H9 (cell line): Measurements from ENCODE around the gene VPS45. TPM values are rescaled to one million over a fixed set of nuclear protein-coding genes. Genes with fewer than 3 reads are reported as not detected.
A peak's percentile ranks its signal among the peaks of the same experiment; 100 is the strongest.
"Not testable (repeated sequence)": the region's sequence is repeated elsewhere in the genome, so short reads cannot be mapped to it uniquely, and the experiment has no call there.

ENCODE experiments used
- DNase-seq: peaks from one replicate; pipeline ENCODE4 v3.0.0-alpha.2; 2017
- H2AFZ ChIP-seq: one replicate; pipeline ENCODE4 v1.6.1; 2013; ENCODE audit warnings: mild to moderate bottlenecking, low read length, control low read depth, moderate library complexity
- H2AK5ac ChIP-seq: 2 replicates; pipeline ENCODE4 v1.6.1; 2013; ENCODE audit warnings: low read length, control low read depth, mixed read lengths; ENCODE audit not compliant: insufficient read length
- H2BK120ac ChIP-seq: one replicate; pipeline ENCODE4 v1.6.1; 2013; ENCODE audit warnings: low read depth, mild to moderate bottlenecking, low read length, control low read depth, inconsistent platforms; ENCODE audit not compliant: poor library complexity, severe bottlenecking
- H2BK12ac ChIP-seq: 2 replicates; pipeline ENCODE4 v1.6.1; 2013; ENCODE audit warnings: low read length, control low read depth, mixed read lengths, low read depth; ENCODE audit not compliant: insufficient read length
- H2BK15ac ChIP-seq: 2 replicates; pipeline ENCODE4 v1.6.1; 2013; ENCODE audit warnings: low read depth, low read length, control low read depth
- H2BK20ac ChIP-seq: one replicate; pipeline ENCODE4 v1.6.1; 2013; ENCODE audit warnings: low read depth, mild to moderate bottlenecking, low read length, control low read depth, inconsistent platforms; ENCODE audit not compliant: poor library complexity, severe bottlenecking
- H2BK5ac ChIP-seq: 2 replicates; pipeline ENCODE4 v1.6.1; 2013; ENCODE audit warnings: low read length, control low read depth, mixed read lengths; ENCODE audit not compliant: insufficient read length
- H3K14ac ChIP-seq: 2 replicates; pipeline ENCODE4 v1.6.1; 2013; ENCODE audit warnings: low read length, control low read depth; ENCODE audit not compliant: insufficient read depth
- H3K18ac ChIP-seq: 2 replicates; pipeline ENCODE4 v1.6.1; 2013; ENCODE audit warnings: low read depth, mild to moderate bottlenecking, mixed read lengths, low read length, control low read depth; ENCODE audit not compliant: insufficient read length
- H3K23ac ChIP-seq: 2 replicates; pipeline ENCODE4 v1.6.1; 2013; ENCODE audit warnings: low read length, control low read depth, mixed read lengths, low read depth; ENCODE audit not compliant: insufficient read length
- H3K23me2 ChIP-seq: 2 replicates; pipeline ENCODE4 v1.6.1; 2013; ENCODE audit warnings: low read depth, mild to moderate bottlenecking, mixed read lengths, low read length, control low read depth; ENCODE audit not compliant: insufficient read length, poor library complexity, severe bottlenecking
- H3K27ac ChIP-seq: 2 replicates; pipeline ENCODE4 v1.5.1; 2013; ENCODE audit warnings: low read length, control low read depth, mixed read lengths, low read depth; ENCODE audit not compliant: insufficient read length
- H3K27me3 ChIP-seq: 2 replicates; pipeline ENCODE4 v1.6.1; 2013; ENCODE audit warnings: low read length, control low read depth, inconsistent platforms; ENCODE audit not compliant: insufficient read depth
- H3K4ac ChIP-seq: 2 replicates; pipeline ENCODE4 v1.6.1; 2013; ENCODE audit warnings: low read depth, mild to moderate bottlenecking, control low read depth, inconsistent platforms, low read length, moderate library complexity
- H3K4me1 ChIP-seq: 2 replicates; pipeline ENCODE4 v1.6.1; 2013; ENCODE audit warnings: low read length, control low read depth, inconsistent platforms; ENCODE audit not compliant: insufficient read depth
- H3K4me2 ChIP-seq: 2 replicates; pipeline ENCODE4 v1.6.1; 2013; ENCODE audit warnings: low read length, control low read depth, mixed read lengths; ENCODE audit not compliant: insufficient read length, insufficient read depth
- H3K56ac ChIP-seq: 2 replicates; pipeline ENCODE4 v1.6.1; 2013; ENCODE audit warnings: low read depth, mild to moderate bottlenecking, mixed read lengths, low read length, control low read depth; ENCODE audit not compliant: insufficient read length
- H3K79me1 ChIP-seq: 2 replicates; pipeline ENCODE4 v1.6.1; 2013; ENCODE audit warnings: low read depth, mild to moderate bottlenecking, moderate library complexity, low read length, control low read depth, inconsistent platforms; ENCODE audit not compliant: insufficient read depth, poor library complexity, severe bottlenecking
- H3K79me2 ChIP-seq: 2 replicates; pipeline ENCODE4 v1.6.1; 2013; ENCODE audit warnings: low read length, control low read depth, inconsistent platforms; ENCODE audit not compliant: insufficient read depth
- H3K9ac ChIP-seq: 2 replicates; pipeline ENCODE4 v1.6.1; 2013; ENCODE audit warnings: low read length, control low read depth, mixed read lengths; ENCODE audit not compliant: insufficient read length; ENCODE audit errors: extremely low read depth
- H3K9me3 ChIP-seq: one replicate; pipeline ENCODE4 v1.6.1; 2013; ENCODE audit warnings: low read depth, low read length, inconsistent platforms; ENCODE audit not compliant: control insufficient read depth
- H3T11ph ChIP-seq: one replicate; pipeline ENCODE4 v1.6.1; 2013; ENCODE audit warnings: mild to moderate bottlenecking, low read length, control low read depth, inconsistent platforms
- H4K20me1 ChIP-seq: one replicate; pipeline ENCODE4 v1.6.1; 2013; ENCODE audit not compliant: control insufficient read depth, insufficient read length, insufficient read depth
- H4K5ac ChIP-seq: 2 replicates; pipeline ENCODE4 v1.6.1; 2013; ENCODE audit warnings: low read depth, mild to moderate bottlenecking, mixed read lengths, low read length, control low read depth; ENCODE audit not compliant: insufficient read length
- H4K8ac ChIP-seq: replicated peaks from 2 replicates; pipeline ENCODE4 v1.6.1; 2013; ENCODE audit warnings: low read length, control low read depth, mixed read lengths, low read depth; ENCODE audit not compliant: insufficient read length
- H4K91ac ChIP-seq: 2 replicates; pipeline ENCODE4 v1.6.1; 2013; ENCODE audit warnings: low read depth, mild to moderate bottlenecking, moderate library complexity, mixed read lengths, low read length, control low read depth; ENCODE audit not compliant: insufficient read length
- H3K27ac Mint-ChIP-seq, 3 experiments: 2 replicates in 2 of 3; 3 replicates in 1 of 3; pipeline ENCODE4 v1.8.0; 2020 to 2021; ENCODE audit warnings: mixed read lengths in 3 of 3, mild to moderate bottlenecking in 1 of 3, moderate library complexity in 1 of 3
- H3K27me3 Mint-ChIP-seq: 2 replicates; pipeline ENCODE4 v1.8.0; 2021; ENCODE audit warnings: low read depth, mild to moderate bottlenecking, moderate library complexity, mixed read lengths
- H3K36me3 Mint-ChIP-seq, 3 experiments: 2 replicates in 2 of 3; 3 replicates in 1 of 3; pipeline ENCODE4 v1.8.0; 2020 to 2021; ENCODE audit warnings: low read depth in 3 of 3, mixed read lengths in 3 of 3; ENCODE audit not compliant: insufficient read depth in 1 of 3
- H3K4me1 Mint-ChIP-seq, 2 experiments: 2 replicates each; pipeline ENCODE4 v1.8.0; 2020; ENCODE audit warnings: mixed read lengths in 2 of 2
- H3K4me3 Mint-ChIP-seq, 2 experiments: 2 replicates in 1 of 2; 3 replicates in 1 of 2; pipeline ENCODE4 v1.8.0; 2020 to 2021; ENCODE audit warnings: mild to moderate bottlenecking in 2 of 2, mixed read lengths in 2 of 2, moderate library complexity in 1 of 2
- H3K9me3 Mint-ChIP-seq, 2 experiments: 2 replicates in 1 of 2; 3 replicates in 1 of 2; pipeline ENCODE4 v1.8.0; 2020; ENCODE audit warnings: mild to moderate bottlenecking in 2 of 2, mixed read lengths in 2 of 2, moderate library complexity in 1 of 2
- CTCF ChIP-seq: fragments of 200-600 bp; sonication (generic); conservative IDR thresholded peaks from 3 replicates; pipeline ENCODE4 v1.8.0; 2021; ENCODE audit warnings: antibody characterized with exemption, mild to moderate bottlenecking
- WGBS: extraction: QIAGEN DNeasy Blood & Tissue Kit; methylation state at CpG from one replicate; pipeline ENCODE4 v1.1.7; 2013; ENCODE audit warnings: missing lambda C conversion rate, low lambda C conversion rate, mixed read lengths; ENCODE audit not compliant: insufficient read length; ENCODE audit errors: extremely low coverage; 5-methylcytosine and 5-hydroxymethylcytosine counted together
- total RNA-seq: library from RNA; stranded (reverse); gene quantifications from 2 replicates; pipeline ENCODE4 v1.2.1, GENCODE V29; 2021

Gene VPS45
- total RNA-seq, 1 experiment from 2014 or later: 31.8 TPM

DNA sequence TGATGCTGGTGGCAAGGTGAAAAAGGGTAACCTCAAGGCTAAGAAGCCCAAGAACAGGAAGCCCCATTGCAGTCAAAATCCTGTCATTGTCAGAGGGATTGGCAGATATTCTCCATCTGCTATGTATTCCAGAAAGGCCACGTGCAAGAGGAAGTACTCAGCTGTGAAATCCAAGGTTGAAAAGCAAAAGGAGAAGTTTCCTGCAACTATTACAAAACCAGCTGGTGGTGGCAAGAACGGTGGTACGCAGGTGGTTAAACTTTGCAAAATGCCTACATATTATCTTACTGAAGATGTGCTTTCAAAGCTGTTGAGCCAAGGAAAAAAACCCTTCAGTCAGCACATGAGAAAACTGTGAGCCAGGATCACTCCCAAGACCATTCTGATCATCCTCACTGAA is 13.7 kb upstream of the VPS45 start:
- Histone ChIP-seq H3K18ac (no peak overlapping the region), H3T11ph (no peak overlapping the region), H3K4me2 (no peak overlapping the region), H3K56ac (no peak overlapping the region), H3K79me2 (no peaks in the 10 kb centered on the region), H3K4me1 (no peaks in the 10 kb centered on the region), H2BK5ac (no peak overlapping the region), H3K9me3 (no peaks in the 10 kb centered on the region), H3K4ac (no peak overlapping the region), H3K9ac (no peak overlapping the region), H3K23ac (no peak overlapping the region), H4K20me1 (no peaks in the 10 kb centered on the region), H2BK120ac (no peak overlapping the region), H4K5ac (no peak overlapping the region), H3K79me1 (no peaks in the 10 kb centered on the region), H4K8ac (no peak overlapping the region), H3K27me3 (no peaks in the 10 kb centered on the region), H2AK5ac (no peak overlapping the region), H3K23me2 (no peaks in the 10 kb centered on the region), H2BK12ac (no peak overlapping the region), H3K27ac (no peak overlapping the region), H2BK15ac (no peak overlapping the region), H4K91ac (no peak overlapping the region), H2BK20ac (no peak overlapping the region), H2AFZ (no peak overlapping the region), H3K14ac (no peak overlapping the region)
- no peaks in the 10 kb centered on the region for H3K9me3 Mint-ChIP-seq
- WGBS: no CpG with 5 or more reads among the region's 3 CpGs
- H3K4me1 Mint-ChIP-seq: peaks cover 7 to 8% of the 10 kb centered on the region in 2 experiments
- H3K4me3 Mint-ChIP-seq: no peak overlapping the region
- no peak for DNase-seq
- no peak for TF ChIP-seq CTCF
- 0 out of 7 replicates have a peak overlapping the region, but pooled peaks of 1 of the 3 experiments have one; percentile 74 for H3K27ac Mint-ChIP-seq
- no peaks in the 10 kb centered on the region for H3K27me3 Mint-ChIP-seq
- H3K36me3 Mint-ChIP-seq: no peaks in the 10 kb centered on the region

GRCh38 chr1:150055507-150055906 is 12.1 kb upstream of the VPS45 start:
- not testable (repeated sequence) for H3K27me3 Mint-ChIP-seq, H3K14ac ChIP-seq, H3K36me3 Mint-ChIP-seq, H3K27ac ChIP-seq, H3K9me3 Mint-ChIP-seq, H3T11ph ChIP-seq, H3K27me3 ChIP-seq, H2BK120ac ChIP-seq, H4K8ac ChIP-seq, H3K9me3 ChIP-seq, H3K18ac ChIP-seq, H2AK5ac ChIP-seq, H3K23me2 ChIP-seq, H2BK20ac ChIP-seq, H4K91ac ChIP-seq, H3K56ac ChIP-seq, H3K4me1 Mint-ChIP-seq, H2BK5ac ChIP-seq, H3K4me2 ChIP-seq, H3K4me3 Mint-ChIP-seq, H3K79me1 ChIP-seq, H4K5ac ChIP-seq, H3K4me1 ChIP-seq, H3K9ac ChIP-seq, H2BK15ac ChIP-seq, H3K23ac ChIP-seq, H2AFZ ChIP-seq, H3K4ac ChIP-seq, H3K79me2 ChIP-seq, H4K20me1 ChIP-seq, H3K27ac Mint-ChIP-seq, H2BK12ac ChIP-seq, DNase-seq
- WGBS: no CpG with 5 or more reads among the region's 4 CpGs
